A204.1 (cell line): Measurements from ENCODE around the gene NPSR1.
"Not testable (repeated sequence)": the region's sequence is repeated elsewhere in the genome, so short reads cannot be mapped to it uniquely, and the experiment has no call there.

Source experiments
- FAIRE-seq: peaks from 2 replicates; lab custom pipeline; 2012; peaks lifted over from hg19 to GRCh38; lab: Jason Lieb, UNC

NPSR1 gene, protein sequence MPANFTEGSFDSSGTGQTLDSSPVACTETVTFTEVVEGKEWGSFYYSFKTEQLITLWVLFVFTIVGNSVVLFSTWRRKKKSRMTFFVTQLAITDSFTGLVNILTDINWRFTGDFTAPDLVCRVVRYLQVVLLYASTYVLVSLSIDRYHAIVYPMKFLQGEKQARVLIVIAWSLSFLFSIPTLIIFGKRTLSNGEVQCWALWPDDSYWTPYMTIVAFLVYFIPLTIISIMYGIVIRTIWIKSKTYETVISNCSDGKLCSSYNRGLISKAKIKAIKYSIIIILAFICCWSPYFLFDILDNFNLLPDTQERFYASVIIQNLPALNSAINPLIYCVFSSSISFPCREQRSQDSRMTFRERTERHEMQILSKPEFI

DNA sequence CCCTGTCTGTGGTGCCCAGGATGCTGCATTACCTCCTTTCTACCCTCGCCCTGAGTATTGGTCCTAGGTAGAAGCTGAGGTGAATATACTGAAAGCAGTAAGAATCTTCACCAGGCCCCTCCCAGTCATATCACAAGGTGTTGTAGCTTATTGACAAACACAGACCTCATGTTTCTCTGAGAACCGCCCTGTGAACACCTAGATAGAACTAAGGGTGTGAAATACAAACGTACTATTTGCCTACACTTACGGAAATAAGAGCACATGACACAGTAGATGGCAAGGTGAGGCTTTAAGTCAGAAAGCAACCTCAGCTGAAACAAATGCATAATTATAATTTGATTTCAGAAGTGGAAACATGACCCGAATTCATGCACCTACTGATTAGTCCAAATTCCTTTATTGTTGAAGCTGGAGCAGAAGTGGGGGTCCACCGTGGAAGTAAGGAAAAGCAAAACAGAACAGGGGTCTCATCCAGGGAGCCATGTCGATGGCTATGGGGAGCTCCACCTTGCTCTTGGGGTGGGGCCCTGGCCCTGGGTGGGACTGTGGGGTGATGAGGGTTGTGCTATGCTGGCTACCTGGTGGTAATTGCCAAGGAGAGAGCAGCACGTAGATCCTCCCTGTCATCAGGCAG, at the start of gene NPSR1:
Gene NPSR1 (plus strand): TSS at position 587 of the 637 bp plus-strand sequence. CDS start 195 bp downstream, outside the sequence.
- no peak for FAIRE-seq

DNA sequence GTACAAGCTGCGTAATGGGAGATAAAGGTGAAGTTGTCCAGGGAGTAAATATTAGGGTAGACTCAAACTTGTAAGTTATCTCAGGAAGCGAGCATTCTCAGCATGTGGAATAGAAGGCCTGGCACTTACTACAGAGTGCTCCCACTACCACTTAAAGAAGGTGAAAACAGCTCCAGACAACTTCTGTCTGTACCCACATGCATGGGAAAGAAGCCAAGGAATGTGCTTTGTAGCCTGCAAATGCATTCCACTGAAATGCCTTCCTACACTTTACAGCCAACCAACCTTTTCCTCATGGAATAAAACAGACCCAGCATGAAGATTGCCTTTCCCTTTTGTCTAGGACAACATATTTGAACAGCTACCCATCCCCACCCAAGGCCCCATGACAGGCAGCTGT, 45.4 kb upstream of the NPSR1 start:
- FAIRE-seq = no peak

DNA sequence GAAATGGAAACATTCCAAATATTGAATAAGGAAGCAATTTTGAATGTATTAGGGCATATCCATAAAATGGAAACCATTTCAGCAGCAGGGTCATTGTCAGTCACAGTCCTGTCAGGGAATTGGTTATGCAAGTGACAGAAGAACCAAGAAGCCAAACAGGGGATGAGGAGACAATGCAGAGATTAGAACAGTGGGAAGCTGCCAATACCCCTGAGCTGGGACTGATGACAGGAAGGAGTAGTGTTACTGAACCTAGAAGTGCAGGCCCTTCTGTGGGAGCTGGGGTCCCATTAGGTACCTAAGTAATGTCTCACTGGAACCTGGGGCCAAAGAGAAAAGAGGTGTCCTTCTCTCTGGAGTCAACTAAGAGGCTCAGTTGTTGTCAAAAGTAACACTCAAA, 37.6 kb upstream of the NPSR1 start:
- no peak for FAIRE-seq

DNA sequence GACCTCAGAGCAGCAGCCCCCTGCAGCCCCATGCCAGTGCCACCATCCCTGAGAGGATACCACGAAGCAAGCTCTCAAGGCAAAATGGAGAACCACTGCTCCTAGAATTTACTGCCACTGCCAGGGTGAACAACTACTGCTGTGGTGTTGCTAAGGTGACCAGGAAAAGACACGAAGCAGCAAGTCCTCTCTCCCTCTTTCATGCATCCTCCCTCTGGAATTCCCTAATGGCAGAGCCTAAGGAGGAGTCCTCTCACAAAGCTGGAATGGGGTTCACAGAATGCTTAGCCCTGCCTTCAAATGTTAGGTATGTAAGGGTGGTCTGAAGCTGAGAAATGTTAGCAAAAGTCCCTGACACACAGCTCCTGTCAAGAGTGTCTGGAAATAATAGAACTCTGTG, 35.8 kb upstream of the NPSR1 start:
- FAIRE-seq = no peak

DNA sequence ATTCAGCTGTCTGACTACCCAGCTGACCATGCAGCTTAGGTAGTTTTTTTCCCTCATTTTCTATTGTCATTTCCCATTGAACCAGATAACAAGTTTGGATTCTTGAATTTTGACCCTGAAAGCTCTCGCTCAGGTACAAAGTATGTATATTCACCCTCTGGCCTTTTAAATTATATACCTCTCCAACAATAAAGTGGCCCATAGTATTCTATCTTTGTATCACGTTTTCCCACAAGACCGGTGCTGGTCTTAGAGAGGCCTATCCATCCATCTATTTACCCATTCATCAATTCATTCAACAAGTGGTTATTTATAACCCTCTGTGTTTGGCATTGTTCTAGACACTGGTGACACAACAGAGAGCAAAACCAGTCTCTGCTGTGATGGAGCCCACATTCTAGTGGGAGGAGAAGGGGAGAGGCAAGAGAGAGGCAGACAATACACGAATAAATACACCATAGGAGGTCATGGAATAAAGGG, 35.2 kb upstream of the NPSR1 start:
- no peak for FAIRE-seq

DNA sequence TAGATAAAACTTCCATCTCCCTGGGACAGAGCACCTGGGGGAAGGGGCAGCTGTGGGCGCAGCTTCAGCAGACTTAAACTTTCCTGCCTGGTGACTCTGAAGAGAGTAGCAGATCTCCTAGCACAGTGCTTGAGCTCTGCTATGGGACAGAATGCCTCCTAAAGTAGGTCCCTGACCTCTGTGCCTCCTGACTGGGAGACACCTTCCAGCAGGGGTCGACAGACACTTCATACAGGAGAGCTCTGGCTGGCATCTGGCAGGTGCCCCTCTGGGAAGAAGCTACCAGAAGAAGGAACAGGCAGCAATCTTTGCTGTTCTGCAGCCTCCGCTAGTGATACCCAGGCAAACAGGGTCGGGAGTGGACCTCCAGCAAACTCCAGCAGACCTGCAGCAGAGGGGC, 29.4 kb upstream of the NPSR1 start:
- FAIRE-seq = not testable (repeated sequence)

DNA sequence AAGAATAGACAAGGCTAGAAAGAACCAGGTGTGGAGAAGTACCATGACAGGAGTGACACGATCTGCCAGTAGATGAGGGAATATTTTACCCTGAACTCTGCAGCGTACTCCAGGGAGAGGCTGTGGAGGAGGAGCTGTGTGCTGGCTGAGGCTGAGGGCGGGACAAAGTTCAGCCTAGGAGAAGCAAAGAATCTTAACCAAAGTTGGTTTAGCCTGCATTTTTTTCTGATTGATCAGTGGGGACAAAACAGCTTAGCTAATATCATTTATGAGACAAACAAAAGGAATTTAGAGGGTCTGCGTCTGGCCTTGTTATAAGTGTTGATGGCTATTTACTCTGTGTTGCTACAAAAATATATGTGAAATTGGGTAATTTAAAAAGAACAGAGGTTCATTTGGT, 5.2 kb upstream of the NPSR1 start:
- no peak for FAIRE-seq

DNA sequence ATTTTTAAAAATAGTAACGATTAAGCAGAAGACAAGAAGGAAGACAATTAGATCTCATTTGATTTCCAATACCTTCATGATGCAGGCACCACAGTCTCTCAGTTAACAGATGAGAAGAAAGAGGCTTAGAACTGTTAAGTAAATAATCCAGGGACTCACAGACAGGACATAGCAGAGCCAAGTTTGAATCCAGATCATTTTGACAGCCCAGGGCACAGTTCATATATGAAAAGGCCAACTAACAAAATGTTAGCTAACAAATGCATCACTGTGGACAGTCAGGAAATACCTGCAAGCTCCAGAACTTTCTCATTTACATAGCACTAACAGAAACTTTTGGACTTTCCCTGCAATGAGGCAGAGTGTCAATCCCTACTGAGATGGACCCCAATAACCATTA, 4.2 kb upstream of the NPSR1 start:
- FAIRE-seq = no peak

DNA sequence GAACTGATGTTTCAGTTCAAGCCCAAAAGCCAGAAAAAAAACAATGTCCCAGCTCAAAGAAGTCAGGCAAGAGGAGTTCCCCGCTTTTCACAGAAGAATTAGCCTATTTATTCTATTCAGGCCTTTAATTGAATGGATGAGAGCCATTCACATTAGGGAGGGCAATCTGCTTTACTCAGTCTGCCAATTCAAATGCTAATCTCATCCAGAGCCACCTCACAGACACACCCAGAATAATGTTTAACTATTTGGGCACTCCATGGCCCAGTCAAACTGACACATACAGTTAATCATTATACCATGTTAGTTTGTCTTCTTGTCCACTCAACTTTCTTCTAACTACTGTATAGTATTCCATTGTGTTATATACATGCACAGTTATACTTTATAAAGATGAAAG, 2.6 kb upstream of the NPSR1 start:
- no peak for FAIRE-seq

DNA sequence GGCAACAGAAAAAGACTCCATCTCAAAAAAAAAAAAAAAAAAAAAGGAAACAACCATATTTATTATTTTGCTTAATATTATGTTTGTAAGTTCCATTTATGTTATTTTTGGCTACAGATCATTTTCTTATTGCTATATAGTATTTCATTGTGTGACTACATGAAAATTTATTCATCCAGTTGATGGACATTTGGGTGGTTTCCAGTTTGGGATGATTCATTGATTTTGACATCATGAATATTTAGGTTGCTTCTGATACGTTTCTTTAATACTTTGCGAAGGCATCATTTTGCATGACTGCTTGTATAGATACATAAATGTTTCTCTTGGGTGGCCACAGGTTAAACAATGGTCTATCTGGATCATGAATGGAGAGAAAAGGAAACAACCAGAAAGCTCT, 2.0 kb upstream of the NPSR1 start:
- no peak for FAIRE-seq

DNA sequence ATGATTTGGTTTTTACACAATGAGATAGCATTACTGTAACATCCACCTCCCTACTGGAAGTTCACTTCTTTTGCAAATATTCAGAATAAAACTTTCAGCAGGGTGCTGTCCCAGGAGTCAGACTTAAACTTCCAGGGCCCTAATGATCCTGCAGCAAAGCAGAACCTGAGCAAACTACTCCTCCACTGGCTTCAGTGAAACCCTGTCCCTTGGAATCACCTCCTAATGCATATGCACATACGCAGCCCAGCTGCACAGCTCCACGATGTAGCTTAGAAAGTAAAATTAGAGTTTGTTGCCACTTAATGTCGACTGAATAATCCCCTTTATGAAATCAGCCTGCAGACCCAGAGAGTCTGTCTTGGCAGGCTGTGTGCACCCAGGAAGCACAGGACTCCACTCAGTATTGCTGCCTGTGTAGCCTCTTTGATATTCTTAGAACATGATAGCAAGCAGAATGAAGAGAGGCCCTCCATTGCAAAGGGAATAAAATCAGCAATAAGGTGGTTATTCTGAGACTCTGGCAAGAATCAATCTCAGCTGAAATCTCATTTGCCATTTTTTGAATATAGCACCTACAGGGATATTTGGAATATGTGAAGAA, 1.6 kb downstream of the NPSR1 start:
- no peak for FAIRE-seq

DNA sequence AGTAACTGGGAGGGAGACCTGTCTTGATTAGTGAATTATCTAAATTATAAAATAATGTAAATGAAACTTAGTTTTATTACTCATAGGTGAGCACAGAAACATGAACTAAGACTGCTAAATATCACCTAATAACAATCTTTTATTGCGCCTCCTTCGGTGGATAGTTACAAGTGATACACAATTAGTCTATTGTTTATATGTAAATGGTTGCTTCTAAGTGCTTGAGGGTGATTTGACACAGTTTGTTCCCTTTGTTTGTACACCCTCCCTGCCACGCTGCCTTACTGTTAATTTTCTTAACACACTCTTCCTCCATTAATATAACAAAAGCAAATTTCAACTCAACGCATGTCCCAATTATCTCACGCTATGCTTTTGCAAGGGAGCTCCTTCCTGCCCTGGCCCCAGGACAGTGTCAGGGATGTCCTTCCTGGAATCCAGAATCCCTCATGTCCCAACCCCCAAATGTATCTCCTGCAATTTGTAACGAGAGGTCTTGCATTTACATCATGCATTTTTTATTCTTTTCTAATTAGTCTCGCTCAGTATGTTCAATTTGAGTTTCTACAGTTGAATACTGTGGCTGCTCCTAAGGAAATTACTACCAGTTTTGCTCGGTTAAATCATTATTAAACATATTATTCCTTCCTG, 4.2 kb downstream of the NPSR1 start:
- no peak for FAIRE-seq

DNA sequence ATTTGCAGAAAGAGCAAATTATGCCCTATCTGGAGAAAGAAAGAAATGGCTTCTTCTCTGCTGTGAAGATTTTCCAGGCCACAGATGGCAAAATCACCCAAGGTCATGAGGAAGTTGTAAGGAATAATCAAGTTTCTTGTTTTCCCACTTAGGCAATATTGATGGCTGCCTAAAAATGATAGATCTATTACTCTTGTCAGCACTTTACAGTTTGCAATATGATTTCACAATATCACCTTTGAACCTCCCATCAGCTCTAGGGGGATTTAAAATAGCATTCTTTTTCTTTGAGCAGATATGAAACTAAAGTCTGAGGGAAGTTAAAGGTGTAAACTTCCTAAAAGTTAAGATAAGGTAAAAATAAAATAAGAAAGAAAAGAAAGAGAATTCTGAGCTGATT, 6.7 kb downstream of the NPSR1 start:
- no peak for FAIRE-seq

DNA sequence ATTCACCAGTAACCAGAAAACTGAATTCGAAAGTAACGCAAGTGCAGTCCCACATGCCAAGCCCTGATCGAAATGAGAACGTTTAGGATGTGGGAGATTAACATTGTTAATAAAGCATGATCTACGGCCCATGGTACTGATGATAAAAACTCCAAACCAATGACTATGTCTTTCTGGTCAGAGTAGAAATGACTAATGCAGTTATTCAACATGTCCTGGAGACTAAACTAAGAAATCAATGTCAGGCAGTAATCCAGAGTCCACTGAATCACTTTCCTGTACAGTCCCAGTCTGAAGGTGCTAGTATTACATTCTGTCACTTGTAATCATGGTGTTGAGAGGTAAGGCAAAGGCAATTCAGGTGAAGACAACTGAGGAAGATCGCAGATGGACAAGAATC, 14.4 kb downstream of the NPSR1 start:
- no peak for FAIRE-seq

DNA sequence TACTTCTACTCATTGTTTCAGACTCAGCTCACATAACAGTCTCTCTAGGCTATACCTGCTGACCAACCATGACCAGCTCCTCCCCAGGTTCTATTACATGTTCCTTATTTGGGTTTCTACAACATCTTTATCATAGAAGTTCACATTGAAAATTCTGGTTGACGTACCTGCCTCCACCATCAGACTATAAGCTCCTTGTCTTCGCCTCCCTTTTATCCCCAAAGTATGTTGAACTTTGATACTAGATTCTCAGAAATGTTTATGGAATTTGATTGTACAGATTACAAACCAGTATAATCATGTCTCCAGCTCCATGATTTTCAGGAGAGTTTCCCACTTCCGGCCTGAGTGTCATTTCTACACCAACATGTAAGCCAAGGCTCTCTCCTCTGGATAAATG, 15.0 kb downstream of the NPSR1 start:
- no peak for FAIRE-seq

DNA sequence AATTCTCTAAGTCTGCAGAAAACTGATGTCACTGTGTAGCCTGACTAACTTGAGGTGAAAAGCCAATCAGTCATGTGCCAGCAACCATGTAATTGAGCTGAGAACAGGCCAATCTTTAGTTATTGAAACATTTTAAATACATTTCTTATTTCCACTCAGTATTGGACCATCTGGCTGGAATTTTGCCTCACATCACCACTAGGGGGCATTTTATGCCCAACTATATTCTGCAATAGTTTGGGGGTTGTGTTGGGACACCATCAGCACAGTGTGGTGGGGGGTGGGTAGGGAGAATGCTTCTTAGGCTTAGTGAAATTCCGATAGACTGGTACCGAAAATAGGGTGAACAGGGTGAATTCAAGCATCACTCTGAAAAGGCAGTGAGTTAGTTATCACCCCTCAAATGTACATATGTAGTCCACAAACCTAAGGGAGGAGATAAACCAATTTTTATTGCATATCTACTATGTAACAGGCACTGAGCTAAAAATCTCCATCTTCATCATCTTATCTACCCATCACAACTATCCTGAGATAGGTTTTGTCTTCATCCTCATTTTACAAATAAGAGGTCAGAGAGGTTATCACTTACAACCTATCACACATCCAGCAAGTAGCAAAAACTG, 17.8 kb downstream of the NPSR1 start:
- no peak for FAIRE-seq

DNA sequence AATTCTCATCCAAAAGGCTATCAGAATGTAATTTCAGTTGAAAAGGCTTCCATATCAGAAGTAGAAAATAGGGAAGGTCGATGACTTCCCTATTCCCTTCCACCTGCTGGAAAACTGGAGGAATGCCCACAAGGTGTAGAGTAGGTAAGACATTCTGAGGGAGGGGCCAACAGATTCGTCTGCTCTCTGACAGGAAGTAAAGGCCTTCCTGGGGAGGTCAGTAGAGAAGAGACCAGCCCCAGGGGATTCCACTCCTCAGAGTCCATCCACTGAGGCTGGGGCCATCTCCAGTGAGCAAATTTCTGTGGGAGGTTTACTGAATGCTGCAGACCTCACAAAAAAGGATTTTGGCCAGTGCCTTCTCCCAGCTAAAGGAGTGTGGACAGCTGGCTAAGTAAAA, 19.5 kb downstream of the NPSR1 start:
- FAIRE-seq = no peak

DNA sequence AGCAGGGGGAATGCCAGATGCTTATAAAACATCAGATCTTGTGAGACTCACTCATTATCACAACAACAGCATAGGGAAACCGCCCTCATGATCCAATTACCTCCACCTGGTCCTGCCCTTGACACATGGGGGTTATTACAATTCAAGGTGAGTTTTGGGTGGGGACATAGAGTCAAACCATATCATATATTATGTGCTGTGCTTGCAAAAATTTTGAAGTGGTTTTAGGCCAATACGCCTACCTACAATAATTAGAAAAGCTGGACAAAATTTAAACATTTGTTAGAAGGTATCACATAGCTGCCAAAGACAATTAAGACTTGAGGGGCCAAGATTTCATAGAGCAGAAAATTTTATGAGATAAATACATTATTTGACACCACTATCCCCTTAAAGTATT, 29.5 kb downstream of the NPSR1 start:
- FAIRE-seq = no peak

DNA sequence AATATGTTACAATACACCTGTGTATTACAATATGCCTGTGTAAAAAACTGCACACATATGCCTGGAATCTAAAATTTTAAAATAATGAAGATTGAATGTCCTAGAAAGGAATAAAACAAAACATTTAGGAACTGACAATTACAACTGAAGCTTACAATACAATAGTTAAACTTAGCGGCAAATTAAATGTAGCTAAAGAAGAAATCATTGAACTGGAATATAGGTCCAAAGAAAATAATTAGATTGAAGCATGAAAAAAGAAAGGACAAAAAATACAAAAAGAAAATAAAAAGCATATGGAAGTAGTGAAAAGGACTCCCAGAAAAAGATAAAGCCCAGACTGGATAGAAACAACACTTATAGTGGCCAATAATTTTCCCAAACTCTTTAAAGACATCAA, 38.4 kb downstream of the NPSR1 start:
- FAIRE-seq = no peak

DNA sequence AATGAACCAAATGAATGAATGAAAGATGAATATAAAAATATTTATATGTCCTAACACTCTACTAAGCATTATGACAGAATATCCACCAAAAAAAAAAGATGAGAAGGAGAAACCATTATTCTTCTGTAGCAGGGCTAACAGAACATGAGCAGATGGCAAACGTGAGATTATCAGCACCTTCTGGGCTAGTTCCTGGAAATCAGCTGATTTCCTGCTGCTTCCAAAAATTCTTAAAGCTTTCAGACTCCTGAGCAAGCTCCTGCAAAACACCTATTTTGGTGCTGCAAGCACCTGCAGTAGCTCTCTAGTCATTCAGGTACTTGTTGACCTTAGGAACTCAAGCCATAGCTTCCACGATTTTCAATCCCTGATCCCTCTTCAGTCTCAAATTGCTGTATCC, 51.8 kb downstream of the NPSR1 start:
- FAIRE-seq = no peak

DNA sequence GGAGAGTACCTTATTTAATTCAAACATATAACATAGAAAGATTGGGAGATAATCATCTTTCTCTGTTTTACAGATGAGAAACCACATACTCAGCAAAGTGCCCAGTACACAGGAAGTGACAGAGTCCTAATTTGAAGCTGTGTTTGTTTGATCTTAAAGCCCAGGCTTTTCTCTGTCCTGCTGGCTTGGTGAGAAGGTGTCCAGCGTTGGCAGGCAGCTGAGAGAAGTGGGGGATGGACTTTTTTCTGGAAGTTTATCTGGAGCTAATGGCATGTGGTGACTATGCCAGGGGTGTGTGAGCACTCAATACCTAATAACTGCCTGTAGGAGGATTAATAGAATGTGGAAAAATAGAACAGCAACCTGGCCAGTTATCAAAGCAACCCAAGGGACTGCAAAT, 60.8 kb downstream of the NPSR1 start:
- no peak for FAIRE-seq

DNA sequence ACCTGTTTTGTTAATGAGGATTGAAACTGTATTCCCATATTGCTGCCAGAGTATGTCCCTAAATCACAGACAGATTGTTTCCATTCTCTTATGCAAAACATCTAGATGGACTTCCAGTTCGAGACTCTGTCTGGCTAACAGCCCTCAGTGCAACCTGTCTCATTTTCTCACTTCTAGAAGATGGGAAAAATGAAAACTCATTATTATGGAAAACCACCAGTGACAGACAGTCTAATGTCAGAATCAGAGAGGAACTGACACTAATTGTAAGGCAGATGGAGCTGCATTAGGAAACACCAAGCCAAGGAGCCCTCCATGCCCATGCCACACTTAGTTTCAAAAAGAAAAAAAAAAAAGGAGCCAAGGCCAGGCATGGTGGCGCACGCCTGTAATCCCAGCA, 61.6 kb downstream of the NPSR1 start:
- no peak for FAIRE-seq

DNA sequence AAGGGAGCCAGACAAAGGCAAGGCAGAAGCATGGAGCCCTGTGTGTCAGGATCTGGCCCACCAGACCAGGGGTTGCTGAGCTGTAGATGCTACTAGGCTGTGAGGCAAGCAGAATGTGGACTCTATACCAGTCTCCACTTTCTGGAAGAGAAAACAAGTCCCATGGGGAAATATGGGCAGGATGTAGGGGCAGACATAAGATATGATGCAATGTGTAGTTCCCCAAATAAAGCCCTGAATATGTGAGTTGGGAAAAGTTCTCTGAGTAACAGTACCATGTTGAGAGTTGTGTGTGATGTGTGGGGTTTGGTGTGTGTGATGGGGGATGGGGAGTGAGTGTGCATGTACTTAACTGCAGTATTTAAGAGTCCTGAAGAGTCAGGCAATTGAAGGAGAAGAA, 62.3 kb downstream of the NPSR1 start:
- FAIRE-seq = no peak
